Endodermal cell (in vitro differentiated cells): ENCODE results near the gene LMX1A. TPM values are rescaled to one million over a fixed set of nuclear protein-coding genes. Genes with fewer than 3 reads are reported as not detected.
A peak's percentile ranks its signal among the peaks of the same experiment; 100 is the strongest.

Experiments used
- DNase-seq: peaks from one replicate; pipeline ENCODE4 v3.0.0-alpha.2; 2017
- H3K27ac ChIP-seq: 2 replicates; pipeline ENCODE4 v1.5.1; 2013; ENCODE audit warnings: mild to moderate bottlenecking, low read depth, low read length, moderate library complexity
- H3K27me3 ChIP-seq: 2 replicates; pipeline ENCODE4 v1.6.1; 2013; ENCODE audit warnings: mild to moderate bottlenecking, low read length, moderate library complexity; ENCODE audit not compliant: insufficient read depth, control insufficient read depth, poor library complexity, severe bottlenecking
- H3K36me3 ChIP-seq: 2 replicates; pipeline ENCODE4 v1.7.0; 2013; ENCODE audit warnings: mild to moderate bottlenecking, low read length, moderate library complexity; ENCODE audit not compliant: control insufficient read depth, insufficient read depth
- H3K4me1 ChIP-seq: one replicate; pipeline ENCODE4 v1.7.0; 2013; ENCODE audit warnings: low read length; ENCODE audit not compliant: control insufficient read depth, insufficient read depth
- H3K4me3 ChIP-seq: 2 replicates; pipeline ENCODE4 v1.5.1; 2013; ENCODE audit warnings: mild to moderate bottlenecking, low read length, moderate library complexity
- H3K9ac ChIP-seq: 2 replicates; pipeline ENCODE4 v1.6.1; 2013; ENCODE audit warnings: mild to moderate bottlenecking, low read length, moderate library complexity; ENCODE audit not compliant: poor library complexity, severe bottlenecking; ENCODE audit errors: extremely low read depth
- H3K9me3 ChIP-seq: 2 replicates; pipeline ENCODE4 v1.6.1; 2013; ENCODE audit warnings: mild to moderate bottlenecking, low read length, moderate library complexity; ENCODE audit not compliant: control insufficient read depth
- H3K27ac Mint-ChIP-seq: 2 replicates; pipeline ENCODE4 v1.8.0; 2020; ENCODE audit warnings: mixed read lengths
- H3K27me3 Mint-ChIP-seq: 2 replicates; pipeline ENCODE4 v1.8.0; 2021; ENCODE audit warnings: mild to moderate bottlenecking, mixed read lengths; ENCODE audit not compliant: insufficient read depth
- H3K36me3 Mint-ChIP-seq: 2 replicates; pipeline ENCODE4 v1.8.0; 2020; ENCODE audit warnings: low read depth, mixed read lengths
- H3K4me1 Mint-ChIP-seq: 2 replicates; pipeline ENCODE4 v1.8.0; 2020; ENCODE audit warnings: mixed read lengths
- H3K4me3 Mint-ChIP-seq: 2 replicates; pipeline ENCODE4 v1.8.0; 2020; ENCODE audit warnings: mild to moderate bottlenecking, moderate library complexity, mixed read lengths
- H3K9me3 Mint-ChIP-seq: 2 replicates; pipeline ENCODE4 v1.8.0; 2020; ENCODE audit warnings: mild to moderate bottlenecking, mixed read lengths
- CTCF ChIP-seq: fragments of 200-600 bp; sonication (generic); conservative IDR thresholded peaks from 2 replicates; pipeline ENCODE4 v1.5.0; 2021; ENCODE audit warnings: antibody characterized with exemption, mild to moderate bottlenecking
- WGBS, 2 experiments: methylation state at CpG; one replicate each; pipeline versions ENCODE4 v1.1.5 to v1.1.7; 2013; ENCODE audit warnings: missing lambda C conversion rate in 2 of 2, mixed read lengths in 1 of 2; ENCODE audit not compliant: insufficient coverage in 1 of 2, insufficient read length in 1 of 2; 5-methylcytosine and 5-hydroxymethylcytosine counted together
- total RNA-seq, 2 donors: library from RNA; stranded (reverse); fragmentation: NEBNext Ultra II Directional in 1 of 2; extraction: Animal tissue kit (Norgen Biotek cat#: 25700) in 1 of 2; gene quantifications; 2 replicates in 1 of 2; 3 replicates in 1 of 2; pipeline ENCODE4 v1.2.1, GENCODE V29; 2021

Gene LMX1A
- total RNA-seq, 2 donors from 2014 or later, result 0.13 to 1.6 TPM

DNA sequence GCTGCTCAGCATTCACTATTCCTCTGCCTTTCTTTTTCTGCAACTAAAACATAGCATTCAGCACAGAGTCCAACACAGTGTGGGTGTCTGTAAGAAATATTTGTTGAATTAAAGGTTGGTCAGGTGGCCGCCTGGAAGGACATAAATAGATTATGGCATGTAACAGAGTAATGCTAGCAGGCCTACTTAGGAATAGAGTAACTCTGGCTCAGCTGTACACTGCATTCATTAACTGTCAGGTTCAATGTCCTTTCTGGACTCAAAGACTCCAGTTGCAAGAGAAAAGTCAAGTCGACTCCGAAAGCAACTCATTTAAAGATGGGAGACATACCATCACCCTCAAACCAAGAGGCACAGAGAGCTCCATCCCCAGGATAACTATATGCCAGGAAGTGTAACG is 116.0 kb downstream of the LMX1A start:
- TF ChIP-seq CTCF, result no peak
- Histone ChIP-seq H3K36me3 (no peaks in the 10 kb centered on the region), H3K27me3 (peaks cover 87% of the 10 kb centered on the region), H3K9me3 (no peaks in the 10 kb centered on the region), H3K4me3 (no peak overlapping the region), H3K27ac (no peak overlapping the region), H3K4me1 (no peaks in the 10 kb centered on the region), H3K9ac (no peak overlapping the region)
- H3K27ac Mint-ChIP-seq, result no peak overlapping the region
- 55% methylated on average over 4 of the region's 4 CpGs; no CpG with 5 or more reads in 1 of the 2 experiments for WGBS, 2 experiments
- no peaks in the 10 kb centered on the region for H3K36me3 Mint-ChIP-seq
- H3K4me1 Mint-ChIP-seq, result peaks cover 8% of the 10 kb centered on the region
- H3K9me3 Mint-ChIP-seq, result no peaks in the 10 kb centered on the region
- H3K4me3 Mint-ChIP-seq, result no peak overlapping the region
- no peak for DNase-seq
- peaks cover 91% of the 10 kb centered on the region for H3K27me3 Mint-ChIP-seq

- H3K27ac ChIP-seq, result no peak overlapping the region
- Mint-ChIP-seq H3K36me3 (no peaks in the 10 kb centered on the region), H3K4me1 (peaks cover 13% of the 10 kb centered on the region), H3K27ac (no peak overlapping the region), H3K27me3 (peaks cover 90% of the 10 kb centered on the region), H3K4me3 (no peak overlapping the region), H3K9me3 (no peaks in the 10 kb centered on the region)
- no peak overlapping the region for H3K9ac ChIP-seq
- H3K27me3 ChIP-seq, result peaks cover 87% of the 10 kb centered on the region
- H3K9me3 ChIP-seq, result no peaks in the 10 kb centered on the region
- WGBS, 2 experiments, result 66 to 79% methylated on average over 2 of the region's 2 CpGs
- TF ChIP-seq CTCF, result no peak
- H3K36me3 ChIP-seq, result no peaks in the 10 kb centered on the region
- no peak overlapping the region for H3K4me3 ChIP-seq
- DNase-seq, result no peak
- H3K4me1 ChIP-seq, result peaks cover 2% of the 10 kb centered on the region
These were observed 116.6 kb downstream of the LMX1A start for GRCh38 chr1:165239873-165240272.

- Mint-ChIP-seq H3K27me3 (peaks cover 92% of the 10 kb centered on the region), H3K27ac (no peak overlapping the region), H3K4me3 (peak overlapping the region; percentile 57), H3K36me3 (no peaks in the 10 kb centered on the region), H3K9me3 (no peaks in the 10 kb centered on the region), H3K4me1 (peaks cover 15% of the 10 kb centered on the region)
- Histone ChIP-seq H3K27me3 (peaks cover 98% of the 10 kb centered on the region), H3K36me3 (no peaks in the 10 kb centered on the region), H3K27ac (peak overlapping the region; percentile 72), H3K4me1 (peaks cover 5% of the 10 kb centered on the region), H3K4me3 (peak overlapping the region; percentile 85), H3K9me3 (no peaks in the 10 kb centered on the region), H3K9ac (peak overlapping the region; percentile 62)
- WGBS, 2 experiments, result 1 to 3% methylated on average over 12 to 33 of the region's 33 CpGs
- peak; percentile 87 for DNase-seq
- TF ChIP-seq CTCF, result no peak
These were observed 120.7 kb downstream of the LMX1A start for GRCh38 chr1:165235777-165236291.
